Endothelial cell of hepatic sinusoid (primary cell): ENCODE data around the gene POLR2C.
"Not testable (repeated sequence)": the region's sequence is repeated elsewhere in the genome, so short reads cannot be mapped to it uniquely, and the experiment has no call there.

ENCODE experiments used
- in situ Hi-C: cut with HindIII; loops from 2 replicates; pipeline ENCODE4 v1.10.0; 2017; ENCODE audit warnings: low sequenced_read_pairs

The POLR2C gene

DNA sequence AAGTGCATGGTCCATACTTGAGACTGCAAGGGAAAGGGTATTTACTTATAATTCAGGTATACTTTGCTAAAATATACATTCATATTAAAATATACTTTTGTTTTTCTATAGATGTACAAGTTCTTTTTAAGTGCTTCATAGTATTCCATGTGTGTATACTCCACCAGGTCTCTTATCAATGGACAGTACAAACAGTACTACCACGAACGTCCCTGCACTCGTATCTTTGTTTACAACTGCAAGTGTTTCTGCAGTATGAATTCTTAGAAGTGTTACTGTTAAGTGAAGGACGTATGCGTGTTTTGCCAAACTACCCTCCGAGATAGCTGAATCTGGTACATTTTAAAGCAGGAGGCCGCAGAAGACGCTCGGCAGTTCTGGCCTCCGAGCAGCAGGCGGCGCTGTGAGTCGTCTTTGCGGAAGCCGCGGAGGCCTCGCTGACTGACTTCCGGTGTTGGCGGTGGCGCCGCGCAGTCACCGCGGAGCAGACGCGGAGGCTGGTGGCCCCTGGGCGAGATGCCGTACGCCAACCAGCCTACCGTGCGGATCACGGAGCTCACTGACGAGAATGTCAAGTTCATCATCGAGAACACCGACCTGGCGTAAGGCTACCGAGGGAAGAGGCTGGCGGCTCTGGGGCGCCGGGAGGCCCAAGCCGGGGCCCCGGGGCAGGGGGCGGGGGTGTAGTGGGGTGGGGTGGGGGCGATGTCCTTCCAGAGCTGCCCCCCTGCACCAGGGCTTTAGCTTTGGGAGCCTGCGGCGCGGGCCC lies at the start of gene POLR2C:
Gene POLR2C (plus strand): TSS at position 471 of the 769 bp plus-strand sequence. CDS start 46 bp downstream, at position 517.
- in situ Hi-C loops = no loop called here

DNA sequence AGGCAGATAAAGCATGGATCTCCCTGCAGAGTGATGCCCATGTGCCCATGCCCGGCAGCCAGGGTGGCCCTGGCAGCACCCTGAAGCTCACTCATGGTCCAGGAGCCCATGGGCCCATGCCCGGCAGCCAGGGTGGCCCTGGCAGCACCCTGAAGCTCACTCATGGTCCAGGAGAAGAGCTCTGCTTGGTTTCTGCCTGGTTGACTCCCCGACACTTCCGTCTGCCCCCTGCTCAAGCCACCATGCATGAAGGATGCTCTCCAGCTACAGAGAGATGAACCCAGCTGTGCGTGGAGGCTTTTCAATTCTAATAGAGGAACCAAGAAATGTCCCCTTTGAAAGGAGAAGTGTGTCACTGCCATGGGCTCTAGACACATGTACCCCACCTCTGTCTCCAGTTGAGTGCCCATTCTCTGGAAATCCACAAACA lies 49.2 kb upstream of the POLR2C start:
- in situ Hi-C loops = no loop called here

- in situ Hi-C loops = no loop called here
Observed at GRCh38 chr16:57413733-57414132, 48.7 kb upstream of the POLR2C start.

GRCh38 chr16:57416084-57416483 lies 46.4 kb upstream of the POLR2C start:
- in situ Hi-C loops = loop anchor here (5.0 kb wide), 2 partner anchors 91 to 109 kb away; no protein-coding TSS in a partner anchor

DNA sequence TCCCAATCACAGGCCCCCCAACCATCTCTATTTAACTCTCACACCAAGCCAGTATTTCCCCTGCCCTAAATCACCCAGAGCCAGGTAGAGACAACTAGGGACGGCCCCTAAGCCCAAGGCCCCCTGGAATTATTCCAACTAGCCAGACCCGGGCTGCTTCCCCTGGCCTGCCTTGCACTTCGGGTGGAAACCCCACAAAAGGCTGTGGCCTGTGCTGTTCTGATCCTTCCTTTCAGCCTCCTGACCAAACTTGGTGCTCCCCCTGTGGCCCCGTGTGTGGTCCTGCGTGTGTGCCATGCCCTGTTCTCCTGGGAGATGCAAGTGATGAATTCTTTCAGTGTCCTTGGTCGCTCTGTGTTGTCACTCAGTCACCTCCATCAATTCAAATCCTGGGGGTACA lies 43.0 kb upstream of the POLR2C start:
- in situ Hi-C loops = loop anchor here (5.0 kb wide), 2 partner anchors 88 to 112 kb away; no protein-coding TSS in a partner anchor

- in situ Hi-C loops = no loop called here
Observed at GRCh38 chr16:57422026-57422944, 40.2 kb upstream of the POLR2C start.

GRCh38 chr16:57423152-57423551 lies 39.3 kb upstream of the POLR2C start:
- in situ Hi-C loops = no loop called here

DNA sequence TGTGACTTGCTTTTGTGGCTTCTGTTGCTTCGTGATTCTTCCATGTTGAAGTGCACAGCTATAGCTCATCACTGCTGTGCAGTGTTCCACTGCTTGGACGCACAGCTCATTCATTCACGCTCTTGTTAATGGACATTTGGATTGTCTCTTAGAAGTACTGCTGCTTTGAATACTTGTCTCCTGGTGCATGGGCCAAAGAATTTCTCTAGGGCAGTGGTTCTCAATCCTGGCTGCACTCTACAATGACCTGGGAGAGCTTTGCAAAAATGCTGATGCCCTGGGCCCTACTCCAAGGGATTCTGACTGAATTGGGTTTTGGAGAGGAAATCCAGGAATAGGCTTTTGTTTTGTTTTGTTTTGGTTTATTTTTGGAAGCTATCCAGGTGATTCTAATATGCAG lies 37.9 kb upstream of the POLR2C start:
- in situ Hi-C loops = no loop called here

DNA sequence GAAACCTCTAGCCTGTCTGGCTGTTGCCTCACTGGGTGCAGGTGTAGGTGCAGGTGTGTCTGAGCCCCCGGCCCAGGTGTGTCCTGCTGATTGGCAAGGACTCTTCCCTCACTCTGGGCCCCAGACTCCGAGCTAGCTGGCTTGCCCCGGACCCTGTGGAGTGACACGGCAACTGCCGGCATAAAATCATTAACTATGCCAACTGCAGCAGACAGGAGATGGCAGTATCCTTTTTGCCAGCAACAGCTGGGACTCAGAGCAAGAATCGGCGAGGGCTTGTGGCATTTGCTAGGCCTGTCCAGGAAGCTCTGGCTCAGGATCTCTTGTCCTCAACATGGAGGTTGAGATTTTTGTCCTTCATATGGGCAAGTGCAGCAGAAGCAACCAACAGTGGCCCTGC lies 36.1 kb upstream of the POLR2C start:
- in situ Hi-C loops = no loop called here

- in situ Hi-C loops = no loop called here
Observed at GRCh38 chr16:57427307-57427706, 35.2 kb upstream of the POLR2C start.

- in situ Hi-C loops = no loop called here
Observed at GRCh38 chr16:57427824-57428223, 34.7 kb upstream of the POLR2C start.

DNA sequence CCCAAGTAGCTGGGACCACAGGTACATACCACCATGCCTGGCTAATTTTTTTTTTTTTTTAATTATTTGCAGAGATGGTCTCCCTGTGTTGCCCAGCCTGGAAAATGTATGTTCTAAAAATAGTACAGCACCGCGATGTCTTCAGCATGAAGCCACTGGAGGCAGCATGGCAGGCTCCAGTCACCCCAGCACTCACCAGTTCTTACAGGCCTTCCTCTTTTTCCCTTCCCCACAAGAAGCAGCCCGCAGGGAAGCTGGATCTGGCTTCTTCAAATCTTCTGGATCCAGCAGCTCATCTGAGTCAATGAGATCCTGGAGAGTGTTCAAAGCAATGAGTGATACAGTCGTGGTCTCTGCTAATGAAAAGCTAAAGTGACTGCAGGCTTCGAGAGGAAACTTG lies 31.5 kb upstream of the POLR2C start:
- in situ Hi-C loops = no loop called here

DNA sequence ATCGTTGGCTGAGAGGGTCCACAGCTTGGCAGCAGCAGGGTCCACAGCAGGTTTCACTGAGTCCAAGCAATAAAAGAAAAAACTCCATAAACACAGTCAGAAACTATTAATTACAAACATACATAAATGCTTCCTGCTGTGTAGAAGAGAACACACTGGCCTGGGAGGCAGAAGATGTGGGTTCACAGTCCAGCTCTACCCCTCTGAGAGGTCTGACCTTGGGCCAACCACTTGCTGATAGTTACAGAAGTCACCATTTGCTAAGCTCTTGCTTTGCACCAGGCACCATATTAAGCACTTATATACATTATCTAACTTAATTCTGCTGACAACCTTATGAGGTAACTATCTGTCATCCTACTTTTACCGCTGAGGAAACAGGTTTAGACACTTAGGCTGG lies 30.0 kb upstream of the POLR2C start:
- in situ Hi-C loops = no loop called here

DNA sequence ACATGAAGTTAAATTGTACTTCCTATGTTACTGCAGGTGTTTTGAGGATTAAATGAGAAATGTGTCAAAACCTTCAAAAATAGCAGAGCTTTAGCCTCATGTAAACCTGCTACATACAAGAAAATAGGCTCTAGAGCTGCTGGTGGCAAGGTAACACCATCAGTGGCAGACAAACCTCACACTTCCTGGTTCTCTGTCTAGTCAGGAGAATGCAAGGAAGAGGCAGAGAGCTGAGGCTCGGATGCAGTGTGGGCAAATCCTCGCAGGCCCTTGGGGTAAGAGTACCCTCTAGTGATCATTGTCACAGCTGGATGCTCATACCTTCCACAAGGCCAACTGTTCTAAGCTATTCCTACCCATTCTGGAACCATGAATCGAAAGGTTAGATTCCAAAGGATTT lies 29.5 kb upstream of the POLR2C start:
- in situ Hi-C loops = no loop called here

DNA sequence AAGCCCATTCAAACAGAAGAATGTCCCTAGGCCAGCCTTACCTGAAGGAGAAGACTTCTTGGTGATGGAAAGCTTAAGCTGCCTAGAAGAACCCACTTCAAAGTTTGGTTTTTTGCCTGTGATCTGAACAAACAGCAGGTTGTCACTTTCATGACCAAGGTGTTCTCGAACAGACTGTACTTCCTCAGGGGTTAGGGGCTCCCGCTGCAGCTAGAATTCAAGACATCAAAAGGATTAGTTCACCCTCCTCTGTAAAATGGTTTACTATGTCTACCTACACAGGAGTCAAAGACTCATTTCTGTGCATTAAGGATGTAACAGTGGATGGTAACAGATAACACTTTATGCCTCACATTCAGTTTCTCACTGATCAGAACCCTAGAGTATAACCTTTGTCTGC lies 28.5 kb upstream of the POLR2C start:
- in situ Hi-C loops = no loop called here

DNA sequence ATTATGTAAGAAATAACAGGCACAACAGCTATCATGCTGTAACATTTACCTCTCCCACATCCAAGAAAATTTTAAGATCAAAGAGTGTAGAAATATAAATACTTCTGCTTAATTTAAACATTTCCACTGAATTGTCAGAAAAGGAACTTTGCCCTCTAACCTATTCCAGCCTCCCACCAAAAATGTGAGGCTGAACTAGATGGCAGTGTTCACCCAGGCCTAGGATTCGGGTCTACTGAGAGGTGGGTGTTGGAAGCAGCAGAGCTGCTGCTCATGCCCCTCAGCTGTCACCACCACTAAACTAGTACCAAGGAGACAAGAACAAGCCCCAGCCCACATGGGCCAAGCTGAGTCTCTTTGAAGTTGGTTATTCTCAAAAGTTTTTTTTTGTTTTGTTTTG lies 26.6 kb upstream of the POLR2C start:
- in situ Hi-C loops = no loop called here

DNA sequence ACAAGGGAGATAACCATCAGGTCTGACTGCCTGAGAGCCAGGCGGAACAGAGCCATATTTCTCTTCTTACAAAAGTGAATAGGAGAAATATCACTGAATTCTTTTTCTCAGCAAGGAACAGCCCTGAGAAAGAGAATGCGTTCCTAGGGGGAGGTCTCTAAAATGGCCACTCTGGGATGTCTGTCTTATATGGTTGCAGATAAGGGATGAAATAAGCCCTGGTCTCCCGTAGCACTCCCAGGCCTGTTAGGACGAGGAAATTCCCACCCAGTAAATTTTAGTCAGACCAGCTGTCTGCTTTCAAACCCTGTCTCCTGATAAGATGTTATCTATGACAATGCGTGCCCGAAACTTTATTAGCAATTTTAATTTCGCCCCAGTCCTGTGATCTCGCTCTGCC lies 22.5 kb upstream of the POLR2C start:
- in situ Hi-C loops = not testable (repeated sequence)

- in situ Hi-C loops = not testable (repeated sequence)
Observed at GRCh38 chr16:57440551-57440950, 21.9 kb upstream of the POLR2C start.

GRCh38 chr16:57444711-57445110 lies 17.8 kb upstream of the POLR2C start:
- in situ Hi-C loops = no loop called here

DNA sequence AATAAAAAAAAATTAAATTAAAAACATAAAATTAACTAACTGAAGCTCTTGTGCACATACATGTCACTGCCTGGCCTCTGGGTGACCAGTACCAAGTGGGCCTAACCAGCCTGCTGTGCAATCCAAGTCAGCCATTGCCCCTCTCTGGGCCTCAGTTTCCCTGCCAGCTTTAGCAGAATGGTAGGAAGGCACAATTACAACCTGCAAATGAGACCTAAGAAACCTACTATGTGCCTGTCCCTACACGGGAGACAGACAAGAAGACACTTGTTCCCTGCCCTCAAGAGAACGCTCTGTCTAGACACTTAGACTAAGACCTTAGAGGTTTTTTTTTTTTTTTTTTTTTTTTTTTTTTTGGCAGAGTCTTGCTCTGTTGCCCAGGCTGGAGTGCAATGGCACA lies 17.0 kb upstream of the POLR2C start:
- in situ Hi-C loops = no loop called here

GRCh38 chr16:57446531-57447185 lies 15.8 kb upstream of the POLR2C start:
- in situ Hi-C loops = no loop called here
